ENCODE measurements around the gene DST.

Gene DST

DNA sequence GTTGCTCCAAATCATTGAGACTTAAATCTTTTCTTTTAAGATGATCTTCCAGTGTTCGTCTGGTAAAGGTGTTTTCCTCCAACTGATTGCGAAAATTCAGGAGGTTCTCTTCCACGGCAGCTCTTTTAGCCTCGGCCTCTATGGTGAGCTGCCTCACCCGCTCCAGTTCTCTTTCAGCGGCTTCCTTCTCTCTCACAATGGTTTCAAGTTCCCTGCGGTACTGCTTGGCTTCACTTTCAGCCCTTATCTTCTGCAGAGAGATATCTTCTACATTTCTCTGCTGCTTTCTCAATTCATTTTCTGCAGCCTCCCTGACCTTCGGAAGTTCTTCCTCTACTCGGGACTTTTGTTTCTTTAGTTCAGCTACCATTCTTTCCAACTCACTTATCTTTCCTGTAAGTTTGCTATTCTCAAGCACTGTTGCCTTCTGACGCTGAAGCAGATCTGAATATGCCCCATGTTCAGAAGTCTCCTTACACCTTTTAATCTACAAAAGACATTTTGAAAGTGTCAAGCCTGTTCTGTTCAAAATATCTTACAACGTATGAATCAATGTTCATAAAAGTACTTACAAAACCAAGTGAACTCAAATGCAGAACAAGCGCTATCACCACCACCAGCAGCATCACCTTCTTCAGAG, 22.3 kb downstream of the DST start:
- no peak for DNase-seq (ENCODE audit: low read depth)

DNA sequence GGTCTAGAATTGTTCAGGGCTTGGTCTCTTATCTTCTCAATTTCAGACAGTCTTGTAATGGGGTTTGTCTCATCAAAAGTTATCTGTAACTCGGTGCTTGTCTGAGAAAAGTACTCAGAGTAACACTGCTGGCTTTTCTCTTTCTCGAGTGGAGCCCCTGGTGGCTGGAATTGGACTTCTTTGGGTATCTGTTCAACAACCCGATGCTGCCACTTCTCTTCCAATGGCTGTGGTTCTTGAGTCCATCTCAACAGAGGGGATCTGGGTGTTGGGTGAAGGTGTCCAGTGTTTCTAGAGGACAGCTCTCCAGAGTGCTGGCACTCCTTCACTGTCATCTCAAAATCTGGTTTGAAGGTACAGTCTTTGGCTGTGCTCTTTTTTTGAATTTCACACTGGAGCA, 24.6 kb downstream of the DST start:
- no peak for DNase-seq (ENCODE audit: low read depth)

DNA sequence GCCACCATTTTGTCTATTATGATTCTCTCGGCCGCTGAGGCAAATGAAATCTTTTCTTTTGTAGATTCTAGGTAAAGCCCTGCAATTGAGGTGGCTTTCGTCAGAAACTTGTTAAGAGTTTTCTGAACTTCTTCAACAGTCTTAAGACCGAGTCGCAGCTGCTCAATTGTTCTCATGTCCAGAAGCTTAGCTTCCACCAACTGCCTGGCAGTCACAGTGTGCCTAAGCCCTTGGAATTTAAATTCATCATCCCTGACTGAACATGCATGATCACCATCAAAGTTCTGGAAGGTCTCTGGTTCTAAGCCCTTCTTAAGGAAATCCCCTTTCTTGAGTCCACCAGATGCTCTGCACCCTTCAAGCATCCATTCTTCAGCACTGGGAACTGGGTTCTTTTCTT, 25.7 kb downstream of the DST start:
- DNase-seq (ENCODE audit: low read depth), result no peak

DNA sequence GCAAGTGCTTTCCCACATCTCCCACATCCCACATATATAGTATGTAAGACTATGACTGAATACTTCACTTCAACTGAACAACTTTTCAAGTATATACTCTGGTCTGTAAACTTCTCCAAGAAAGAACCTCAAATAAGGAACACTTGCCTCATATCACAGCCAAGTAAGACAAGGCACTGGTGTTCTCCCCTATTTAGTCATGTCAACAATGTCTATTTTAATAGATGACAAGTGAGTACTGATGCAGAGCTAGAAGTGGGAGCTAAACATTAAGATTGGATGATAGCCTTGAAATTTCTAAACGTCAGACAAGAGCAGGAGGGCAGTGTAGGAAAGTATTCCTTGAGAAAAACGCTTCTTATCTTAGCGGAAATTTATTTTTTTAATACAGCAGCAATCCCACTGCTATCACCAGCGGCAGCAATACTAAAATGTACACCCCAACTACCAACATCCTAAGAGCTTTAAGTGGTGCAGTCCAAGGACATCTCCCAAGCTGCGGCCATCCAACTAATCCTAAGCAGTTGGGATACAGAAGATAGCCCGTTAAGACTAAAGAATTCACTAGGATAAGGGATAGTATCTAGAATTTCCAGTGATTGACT, 29.3 kb downstream of the DST start:
- DNase-seq (ENCODE audit: low read depth), result no peak

DNA sequence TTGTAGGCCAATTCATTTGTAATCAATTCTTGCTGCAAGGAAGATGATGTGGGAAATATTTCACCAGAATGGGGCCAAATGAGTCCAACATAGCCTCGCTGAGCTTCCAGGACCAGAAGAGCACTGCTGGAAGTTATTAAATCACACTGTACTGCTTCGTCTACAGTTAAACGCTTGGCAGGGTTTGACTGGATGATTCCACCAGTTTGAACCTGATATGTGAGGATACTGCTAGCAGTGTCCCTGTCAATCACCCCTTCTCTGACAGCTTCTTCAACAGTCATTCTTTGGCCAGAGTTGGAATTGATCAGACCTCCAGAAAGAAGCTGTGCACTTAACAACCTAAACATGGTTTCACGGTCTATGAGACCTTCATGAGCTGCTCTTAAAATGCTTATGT, 34.4 kb downstream of the DST start:
- DNase-seq (ENCODE audit: low read depth), result no peak

DNA sequence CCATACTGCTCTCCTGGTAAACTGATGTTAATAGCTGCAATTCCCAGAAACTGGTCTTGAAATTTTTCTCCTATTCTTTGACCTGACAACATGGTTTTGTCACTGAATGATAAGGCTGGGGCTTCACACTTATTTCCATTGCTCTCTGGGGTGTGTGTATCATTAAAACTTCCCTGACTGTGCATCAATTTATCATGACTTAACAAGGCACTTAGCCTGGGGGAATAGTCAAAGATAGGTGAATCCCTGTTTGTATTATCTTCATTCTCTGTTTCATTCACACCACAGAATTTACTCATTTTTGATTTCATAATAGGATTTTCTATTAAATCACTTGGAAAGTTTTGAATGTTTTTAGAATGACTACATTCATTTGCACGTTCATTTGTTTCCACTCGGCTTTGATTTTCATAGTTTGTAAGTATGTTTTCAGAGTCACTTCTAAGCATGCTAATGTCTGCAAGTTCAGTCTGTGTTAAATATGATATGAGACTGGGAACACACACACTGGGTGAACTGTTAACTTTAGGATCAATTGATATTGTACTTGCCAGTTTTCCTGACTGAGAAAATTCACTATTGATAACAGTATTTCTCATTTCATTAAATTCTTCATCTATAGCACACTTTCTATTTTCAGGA, 35.5 kb downstream of the DST start:
- no peak for DNase-seq (ENCODE audit: low read depth)

DNA sequence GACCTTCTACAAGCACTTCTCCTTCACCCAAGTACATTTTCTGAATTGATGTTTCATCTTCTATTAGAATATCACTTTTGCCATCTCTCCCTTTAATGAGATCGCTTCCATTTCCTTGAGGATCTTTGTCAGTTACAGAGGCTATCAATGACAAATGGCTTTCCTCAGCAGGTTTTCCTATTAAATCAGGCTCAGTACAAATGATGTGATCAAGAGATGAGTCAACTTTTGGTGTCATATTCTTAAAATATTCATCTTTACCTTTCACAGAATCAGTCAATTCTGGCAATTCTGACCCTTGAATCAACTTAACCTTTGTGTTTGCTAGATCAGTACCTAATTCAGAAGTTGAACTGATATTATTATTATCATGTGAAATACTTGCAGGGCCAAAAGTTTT, 37.3 kb downstream of the DST start:
- no peak for DNase-seq (ENCODE audit: low read depth)

DNA sequence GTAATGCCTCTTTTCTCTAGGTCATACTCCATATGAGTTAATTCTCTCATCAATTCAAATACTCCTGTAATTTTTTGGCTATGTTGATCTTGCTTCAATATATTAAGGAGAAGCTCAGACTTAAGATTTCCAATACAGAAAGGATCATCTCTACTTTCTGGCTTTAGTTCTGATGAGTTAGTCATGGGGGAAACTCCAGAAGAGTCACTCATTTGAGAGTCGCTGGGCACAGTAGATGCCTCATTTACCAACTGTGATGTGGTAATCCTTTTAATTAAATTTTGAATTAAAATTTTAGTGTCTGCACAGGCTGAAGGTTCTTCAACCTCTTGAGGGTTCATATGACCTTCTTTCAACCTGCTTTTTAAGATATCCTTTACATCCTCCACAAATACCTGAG, 38.5 kb downstream of the DST start:
- DNase-seq (ENCODE audit: low read depth), result no peak

DNA sequence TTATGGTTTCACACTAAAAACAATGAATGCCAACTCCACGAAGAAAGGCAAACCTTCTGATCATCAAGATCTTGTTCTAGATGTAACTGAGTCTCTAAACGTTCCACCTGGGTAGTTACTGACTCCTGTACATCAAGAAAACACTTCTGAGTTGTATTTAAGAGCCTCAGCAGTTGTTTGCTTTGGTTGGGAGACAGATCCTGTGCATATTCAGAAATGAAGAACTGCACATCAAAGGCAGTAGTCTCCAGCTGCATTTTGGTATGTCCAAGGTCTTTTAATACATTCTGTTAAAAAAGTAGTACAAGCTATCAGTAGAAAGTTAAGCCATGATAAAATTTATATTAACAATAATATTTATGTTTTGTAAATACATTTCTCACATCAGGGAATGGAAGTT, 41.3 kb downstream of the DST start:
- DNase-seq (ENCODE audit: low read depth), result no peak

DNA sequence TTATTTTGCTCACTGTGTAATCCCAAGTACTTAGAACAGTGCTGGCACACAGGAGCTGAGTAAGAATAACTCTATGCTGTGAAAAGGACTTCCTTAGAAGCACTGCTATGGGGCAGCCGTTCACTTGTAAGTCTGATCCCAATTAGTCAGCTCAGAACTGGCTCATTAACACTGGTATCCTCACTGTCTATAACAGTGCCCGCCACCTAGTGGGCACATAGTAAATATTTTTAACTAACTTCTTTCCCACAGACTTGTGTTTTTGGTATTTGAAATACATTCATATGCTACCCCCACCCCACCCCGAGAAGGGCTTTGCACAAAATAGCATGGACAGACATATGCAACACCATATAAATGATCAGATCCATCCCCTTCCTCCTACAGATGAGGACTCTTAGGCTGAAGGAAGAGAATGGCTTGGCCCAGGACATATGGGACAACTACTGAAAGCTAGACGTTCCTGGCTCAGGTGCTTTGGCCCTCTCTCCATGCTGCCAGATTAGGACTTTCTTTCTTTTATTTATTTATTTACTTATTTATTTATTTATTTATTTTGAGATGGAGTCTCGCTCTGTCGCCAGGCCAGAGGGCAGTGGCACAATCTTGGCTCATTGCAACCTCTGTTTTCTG, 47.1 kb downstream of the DST start:
- DNase-seq (ENCODE audit: low read depth), result peak; percentile 17

DNA sequence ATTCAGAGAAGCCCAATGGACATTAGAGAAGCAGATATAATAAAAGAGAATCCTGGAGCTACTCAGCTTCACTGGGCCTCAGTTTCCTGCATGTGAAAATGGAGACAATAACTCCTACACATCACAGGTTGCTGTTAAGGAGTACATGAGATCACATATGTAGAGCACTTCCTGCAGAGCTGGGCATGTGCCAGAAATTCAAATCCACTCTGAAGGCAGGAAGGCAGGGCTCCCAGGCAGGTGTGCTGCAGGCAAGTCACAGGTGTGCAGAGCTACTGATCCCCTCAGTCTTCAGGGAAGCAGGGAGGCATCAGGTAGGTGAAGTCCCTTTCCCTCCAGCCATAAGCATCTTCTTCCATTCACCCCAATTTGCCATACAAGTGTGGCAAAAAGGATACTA, 48.0 kb downstream of the DST start:
- no peak for DNase-seq (ENCODE audit: low read depth)

DNA sequence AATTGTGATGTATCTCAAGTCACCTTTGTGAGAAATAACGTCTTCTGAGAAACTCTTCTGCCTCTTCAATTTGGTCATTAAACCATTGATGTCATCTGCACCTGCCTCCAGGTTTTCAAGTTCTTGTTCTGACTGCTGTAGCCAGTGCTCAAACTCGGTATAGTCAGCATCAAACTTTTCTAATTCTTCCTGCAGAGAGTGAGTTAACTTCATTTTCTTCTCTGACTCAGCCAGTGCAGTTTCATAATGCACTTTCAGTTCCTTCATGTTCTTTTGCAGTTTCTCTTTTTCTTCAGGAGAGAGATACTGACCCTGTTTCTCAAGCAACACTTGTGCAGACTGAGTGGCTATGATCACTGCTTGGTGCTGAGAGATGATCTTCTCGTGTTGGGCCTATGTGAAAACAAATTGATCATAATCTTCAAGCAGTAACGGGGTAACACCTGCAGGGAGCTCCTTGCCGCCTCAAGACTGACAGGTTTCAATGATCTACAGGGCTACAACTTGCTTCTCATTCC, 48.8 kb downstream of the DST start:
- DNase-seq (ENCODE audit: low read depth), result no peak

DNA sequence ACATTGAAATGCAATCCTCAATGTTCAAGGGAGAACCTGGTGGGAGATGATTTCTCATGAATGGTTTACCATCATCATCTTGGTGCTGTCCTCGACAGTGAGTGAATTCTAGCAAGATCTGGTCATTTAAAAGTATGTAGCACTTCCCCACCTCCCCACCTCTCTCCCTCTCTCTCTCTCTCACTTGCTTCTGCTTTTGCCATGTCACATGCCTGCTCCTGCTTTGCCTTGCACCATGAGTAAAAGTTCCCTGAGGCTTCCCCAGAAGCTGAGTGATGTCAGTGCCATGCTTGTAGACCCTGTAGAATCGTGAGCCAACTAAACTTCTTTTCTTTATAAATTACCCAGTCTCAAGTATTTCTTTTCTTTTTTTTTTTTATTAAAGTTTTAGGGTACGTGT, 60.5 kb downstream of the DST start:
- no peak for DNase-seq (ENCODE audit: low read depth)

DNA sequence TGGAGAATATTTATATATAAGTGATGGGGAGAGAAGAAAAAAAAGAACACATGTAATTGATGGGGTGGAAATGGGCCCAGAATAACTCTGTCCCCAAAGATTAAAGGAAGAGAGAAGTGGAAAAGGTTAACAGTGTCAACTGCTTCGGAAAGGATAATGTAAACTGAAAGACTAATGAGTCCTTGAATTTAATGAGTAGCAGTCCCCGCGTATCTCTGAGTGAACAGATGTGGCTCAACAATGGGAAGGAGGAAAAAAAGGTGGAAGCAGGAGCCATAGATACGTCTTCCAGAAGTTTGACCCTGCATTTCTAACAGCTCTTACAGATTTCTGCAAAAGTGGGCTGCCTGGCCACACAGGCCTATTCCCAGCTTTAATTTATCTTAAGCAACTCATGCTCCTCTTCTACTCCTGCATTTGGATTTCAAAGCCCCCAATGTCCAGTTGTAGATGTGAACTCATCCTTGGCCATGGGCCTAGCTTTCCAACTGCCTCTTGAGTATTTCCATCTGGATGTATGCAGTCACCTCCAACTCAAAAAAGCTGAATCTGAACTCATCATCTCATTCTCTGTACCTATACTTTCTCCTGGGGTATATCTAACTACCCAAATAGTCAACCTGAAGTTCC, 61.3 kb downstream of the DST start:
- peak; percentile 19 for DNase-seq (ENCODE audit: low read depth)

DNA sequence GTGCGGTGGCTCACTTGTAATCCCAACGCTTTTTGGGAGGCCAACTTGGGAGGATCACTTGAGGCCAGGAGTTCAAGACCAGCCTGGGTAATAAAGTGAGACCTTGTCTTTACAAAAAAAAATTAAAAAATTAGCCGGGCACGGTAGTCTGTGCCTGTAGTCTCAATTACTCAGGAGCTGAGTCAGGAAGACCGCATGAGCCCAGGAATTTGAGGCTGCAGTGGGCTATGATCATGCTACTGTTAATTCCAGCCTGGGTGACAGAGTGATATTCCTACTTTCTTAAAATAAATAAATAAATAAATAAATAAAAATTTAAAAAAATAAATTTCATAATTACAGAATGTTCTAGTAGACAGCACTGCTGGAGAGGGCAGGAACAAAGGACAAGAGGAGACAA, 62.4 kb downstream of the DST start:
- DNase-seq (ENCODE audit: low read depth), result no peak

DNA sequence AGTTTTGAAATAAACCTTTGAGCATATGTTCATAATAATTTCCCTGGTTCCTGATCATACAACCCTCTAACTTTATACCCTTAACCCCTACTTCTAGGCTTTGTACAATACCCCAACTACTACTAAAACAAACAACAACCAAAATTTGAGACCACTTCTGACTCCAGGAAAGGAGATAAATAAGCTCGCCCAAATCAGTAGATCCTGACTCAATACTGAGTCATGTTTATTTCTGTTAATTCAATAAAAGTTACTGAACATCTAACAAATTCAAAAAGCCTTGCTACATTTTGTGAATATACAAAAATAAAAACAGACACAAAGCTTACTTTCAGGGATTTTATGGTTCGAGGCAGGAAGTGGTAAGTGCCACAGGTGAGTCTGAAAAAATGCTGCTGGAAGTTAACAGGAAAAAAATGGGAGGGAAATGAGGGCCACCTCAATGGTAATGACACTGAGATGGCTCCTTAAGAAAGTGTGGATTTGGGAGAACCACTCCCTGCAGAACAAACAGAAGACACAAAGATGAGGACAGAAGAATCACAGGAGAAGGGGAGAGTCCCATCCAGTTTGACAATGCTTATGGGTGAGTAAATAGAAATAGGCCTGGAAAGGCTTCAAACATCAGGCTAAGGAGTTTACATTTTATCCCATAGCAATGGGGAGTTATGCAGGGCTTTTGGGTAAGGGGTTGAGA, 63.4 kb downstream of the DST start:
- DNase-seq (ENCODE audit: low read depth), result no peak

DNA sequence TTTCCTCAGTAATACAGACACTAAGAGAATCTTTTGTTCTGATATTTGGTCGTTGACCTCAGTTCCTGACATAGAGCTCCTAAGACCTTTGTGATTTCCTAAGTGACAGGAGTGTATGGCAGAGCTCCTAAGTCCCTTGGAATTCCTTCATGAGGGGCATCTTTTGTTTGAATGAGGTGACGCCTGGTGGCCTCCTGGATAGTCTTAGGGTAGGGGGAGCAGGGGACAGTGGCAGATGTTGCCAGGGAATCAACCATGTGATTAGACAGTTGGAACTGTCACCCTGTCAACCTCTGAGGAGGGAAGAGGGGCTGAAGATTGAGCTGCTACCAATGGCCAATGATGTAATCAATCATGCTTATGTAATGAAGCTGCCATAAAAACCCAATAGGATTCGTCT, 67.0 kb downstream of the DST start:
- DNase-seq (ENCODE audit: low read depth), result no peak

DNA sequence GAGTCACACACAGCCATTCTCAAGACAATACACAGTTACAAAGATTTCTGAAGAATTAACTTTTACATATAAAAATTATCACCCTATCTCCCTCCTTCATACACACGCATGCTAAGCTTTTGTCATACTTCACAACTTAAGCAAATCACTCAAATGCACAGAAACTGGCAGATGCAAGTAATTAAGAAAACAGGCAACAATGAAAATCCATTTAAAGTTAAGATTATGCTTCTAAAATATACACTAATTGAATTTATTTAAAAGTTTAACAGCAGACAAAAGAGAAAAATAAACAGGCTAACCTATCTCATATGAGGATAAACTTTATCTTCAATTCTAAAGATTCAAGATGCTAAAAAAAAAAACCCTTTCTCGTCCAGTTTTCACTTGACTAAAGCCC, 68.4 kb downstream of the DST start:
- no peak for DNase-seq (ENCODE audit: low read depth)

DNA sequence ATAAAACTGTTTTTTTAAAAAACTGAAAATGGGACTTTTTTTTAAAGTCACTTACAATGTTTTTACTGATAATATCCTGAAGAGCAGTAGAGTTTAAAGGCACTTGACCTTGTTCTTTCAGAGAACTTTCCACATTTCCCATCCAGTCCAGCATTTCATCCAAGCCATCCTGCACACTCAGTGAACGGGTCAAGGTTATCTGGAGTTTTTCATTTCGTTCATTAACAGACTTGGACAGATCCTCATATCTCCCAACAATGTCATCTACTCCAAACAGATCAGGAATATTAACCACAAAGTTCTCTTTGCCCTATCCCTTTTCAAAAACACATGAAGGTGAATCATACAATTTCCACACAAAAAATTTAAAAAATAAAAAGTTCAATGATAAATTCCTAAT, 69.1 kb downstream of the DST start:
- DNase-seq (ENCODE audit: low read depth), result no peak

DNA sequence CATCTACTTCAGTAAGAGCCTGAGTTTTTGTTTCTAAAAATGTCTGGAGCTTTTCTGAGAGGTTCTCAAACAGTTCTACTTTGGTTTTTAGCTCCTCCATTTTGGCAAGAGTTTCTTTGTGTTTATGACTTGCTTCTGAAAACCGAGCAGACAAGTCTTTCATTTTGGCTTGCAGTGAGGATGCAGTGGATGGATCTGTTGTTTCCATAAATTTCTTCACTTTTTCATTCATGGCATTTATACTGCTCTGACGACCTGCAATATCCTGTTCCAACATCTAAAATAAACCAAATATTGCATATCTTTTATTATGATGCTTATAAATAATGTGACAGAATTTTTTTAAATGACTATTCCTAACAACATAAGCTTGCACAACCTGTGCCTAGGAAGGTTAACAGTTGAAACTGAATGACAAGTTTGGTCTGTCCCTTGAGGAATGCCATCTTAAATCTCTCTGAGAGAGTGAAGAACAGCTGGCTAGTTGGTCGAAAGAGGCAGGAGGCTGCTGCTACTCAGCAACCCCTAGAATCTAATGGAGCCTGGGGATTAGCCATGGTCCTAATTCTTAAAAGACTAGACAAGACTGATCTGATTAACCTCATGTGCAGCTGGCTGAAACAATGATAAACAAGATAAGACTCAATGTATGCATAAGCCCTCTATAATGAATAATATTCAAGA, 69.8 kb downstream of the DST start:
- DNase-seq (ENCODE audit: low read depth), result no peak

DNA sequence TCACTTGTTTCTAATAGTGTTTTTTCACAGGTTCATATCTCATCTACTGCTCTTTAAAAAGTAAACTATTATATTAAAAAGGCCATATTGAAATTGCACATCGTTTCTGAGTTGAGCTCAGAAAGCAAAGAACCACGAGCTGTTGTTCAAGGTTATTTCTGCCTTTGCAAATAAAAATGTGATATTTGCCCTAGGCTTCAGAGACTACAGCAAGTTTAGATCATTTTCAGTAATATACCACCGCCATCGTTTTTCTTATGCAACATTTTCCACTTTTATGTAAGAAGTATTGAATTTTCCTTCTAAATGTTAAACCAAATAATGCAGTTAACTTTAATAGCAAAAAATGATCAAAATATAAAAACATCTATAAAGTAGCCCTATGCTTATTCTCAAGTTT, 71.1 kb downstream of the DST start:
- DNase-seq (ENCODE audit: low read depth), result no peak
